Sigmoid colon (tissue), 7 donors: Measurements from ENCODE around the gene HERPUD1. TPM values are rescaled to one million over a fixed set of nuclear protein-coding genes. Genes with fewer than 3 reads are reported as not detected.
"Not testable (repeated sequence)": the region's sequence is repeated elsewhere in the genome, so short reads cannot be mapped to it uniquely, and the experiment has no call there.

ENCODE experiments used
- DNase-seq: peaks from one replicate; pipeline ENCODE4 v3.0.0-alpha.2; 2019
- H3K27ac ChIP-seq, 4 donors: fragments of 200-600 bp; sonication (generic); one replicate each; pipeline ENCODE4 v1.5.1; 2016 to 2019; ENCODE audit warnings: mild to moderate bottlenecking in 1 of 4
- H3K27me3 ChIP-seq, 3 donors: fragments of 200-600 bp; sonication (generic); one replicate each; pipeline ENCODE4 v1.5.1; 2019; ENCODE audit warnings: mild to moderate bottlenecking in 1 of 3
- H3K36me3 ChIP-seq, 4 donors: fragments of 200-600 bp; sonication (generic); one replicate each; pipeline ENCODE4 v1.5.1; 2016 to 2019
- H3K4me1 ChIP-seq, 4 donors: fragments of 200-600 bp; sonication (generic); one replicate each; pipeline ENCODE4 v1.5.1; 2017 to 2019
- H3K4me3 ChIP-seq, 4 donors: fragments of 200-600 bp; sonication (generic); one replicate each; pipeline ENCODE4 v1.5.1; 2017 to 2019; ENCODE audit warnings: mild to moderate bottlenecking in 2 of 4, moderate library complexity in 1 of 4
- H3K9me3 ChIP-seq, 4 donors: fragments of 200-600 bp in 3 of 4; sonication (generic) in 3 of 4; one replicate each; pipeline versions ENCODE4 v1.5.1 to v1.6.1; 2013 to 2019
- EP300 ChIP-seq, 4 donors: sonication (generic); formaldehyde crosslinking; IDR thresholded peaks; one replicate each; pipeline ENCODE4 v1.6.1; 2017; ENCODE audit warnings: antibody characterized with exemption in 4 of 4
- POLR2A ChIP-seq, 2 donors: fragments of 450-650 bp; IDR thresholded peaks; one replicate each; pipeline ENCODE4 v1.6.1; 2016; ENCODE audit warnings: antibody characterized with exemption in 2 of 2, mild to moderate bottlenecking in 2 of 2, moderate library complexity in 2 of 2
- POLR2AphosphoS5 ChIP-seq, 4 donors: sonication (generic); formaldehyde crosslinking; IDR thresholded peaks; one replicate each; pipeline ENCODE4 v1.6.1; 2017; ENCODE audit warnings: antibody characterized with exemption in 4 of 4
- WGBS, 2 donors: extraction: QIAGEN DNeasy Blood & Tissue Kit; methylation state at CpG; one replicate each; pipeline ENCODE4 v1.1.7; 2013; 5-methylcytosine and 5-hydroxymethylcytosine counted together
- intact Hi-C: fragments of 100-400 bp; cut with DNase I; formaldehyde crosslinking; loops from one replicate; pipeline ENCODE4 v1.15.1; 2023
- polyA plus RNA-seq, 3 donors: library from polyadenylated mRNA; stranded (reverse); fragments of 200-250 nt; gene quantifications; one replicate each; pipeline ENCODE4 v1.2.3, GENCODE V29; 2013
- total RNA-seq, 4 donors: library from RNA; depleted of rRNA; stranded (reverse); fragments of >200 nt; gene quantifications; one replicate each; pipeline ENCODE4 v1.1.0, GENCODE V29; 2016
- TF ChIP-seq, protein P1 (sequence below), 4 experiments: fragments of 450-650 bp in 3 of 4; fragments of 200-600 bp in 1 of 4; IDR thresholded peaks; one replicate each; pipeline ENCODE4 v1.5.1; 2016 to 2019; ENCODE audit warnings: antibody characterized with exemption in 4 of 4, mild to moderate bottlenecking in 3 of 4, moderate library complexity in 2 of 4
- donor health status: healthy with polysubstance abuse.
- donor health status: Bipolar disorder and iron deficiency.
- donor health status: healthy.

HERPUD1 gene
- total and polyA plus RNA-seq, 7 donors: 54.1 to 119 (median 64.8) TPM

DNA sequence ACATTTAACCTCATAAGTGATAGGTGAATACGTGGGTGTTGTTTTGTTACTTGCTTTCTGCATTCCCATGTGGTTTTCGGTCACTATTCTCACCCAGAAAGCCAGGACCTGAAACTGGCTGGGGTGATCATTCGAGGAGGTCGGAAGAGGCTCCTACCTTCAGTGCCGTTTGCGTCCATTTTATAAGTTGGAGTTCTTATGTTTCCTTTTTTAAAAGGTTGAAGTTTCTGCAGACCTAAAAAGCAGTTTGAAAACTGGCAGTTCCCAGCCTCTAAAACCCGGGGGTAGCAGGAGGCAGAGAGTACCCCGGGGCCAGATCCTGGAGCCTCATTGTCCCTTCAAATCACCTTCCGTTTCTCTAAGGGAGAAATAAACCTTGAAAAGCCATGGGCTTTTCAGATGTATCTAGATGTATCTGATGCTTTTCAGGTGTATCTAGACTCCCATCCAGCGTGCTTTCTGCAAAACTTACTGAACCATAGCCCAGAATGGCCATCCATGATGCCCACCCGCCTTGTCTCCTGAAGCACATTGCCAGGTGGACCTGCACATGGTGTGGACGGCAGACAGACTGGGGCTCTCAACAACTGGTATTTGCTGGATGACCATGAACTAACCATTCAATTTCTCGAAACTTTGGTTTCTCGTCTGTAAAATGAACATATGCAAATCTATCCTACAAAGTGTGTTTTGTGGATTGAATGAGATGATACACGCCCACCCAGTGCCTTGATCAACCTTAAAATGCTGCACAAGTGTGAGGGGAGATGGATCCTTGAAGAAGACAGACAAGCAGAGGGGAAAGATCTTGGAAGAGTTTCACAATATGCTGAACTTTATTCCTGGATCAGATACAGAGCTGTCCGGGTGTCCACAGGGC, 58.7 kb downstream of the HERPUD1 start:
- intact Hi-C loops: no loop called here
- H3K27ac ChIP-seq: peak overlapping the region; percentile 79 to 90 (median 87)
- H3K4me3 ChIP-seq: peak overlapping the region in 3 of 4 donors; percentile 69 to 88 (median 72)
- no peaks in the 10 kb centered on the region for H3K27me3 ChIP-seq
- H3K36me3 ChIP-seq: no peaks in the 10 kb centered on the region
- WGBS, 2 donors: 60 to 67% methylated on average over 16 of the region's 16 CpGs
- TF ChIP-seq EP300 (IDR thresholded peaks at IDR 0.05) (no peak), POLR2A (IDR thresholded peaks at IDR 0.05) (no peak), POLR2AphosphoS5 (IDR thresholded peaks at IDR 0.05) (no peak)
- TF ChIP-seq, protein P1, sequence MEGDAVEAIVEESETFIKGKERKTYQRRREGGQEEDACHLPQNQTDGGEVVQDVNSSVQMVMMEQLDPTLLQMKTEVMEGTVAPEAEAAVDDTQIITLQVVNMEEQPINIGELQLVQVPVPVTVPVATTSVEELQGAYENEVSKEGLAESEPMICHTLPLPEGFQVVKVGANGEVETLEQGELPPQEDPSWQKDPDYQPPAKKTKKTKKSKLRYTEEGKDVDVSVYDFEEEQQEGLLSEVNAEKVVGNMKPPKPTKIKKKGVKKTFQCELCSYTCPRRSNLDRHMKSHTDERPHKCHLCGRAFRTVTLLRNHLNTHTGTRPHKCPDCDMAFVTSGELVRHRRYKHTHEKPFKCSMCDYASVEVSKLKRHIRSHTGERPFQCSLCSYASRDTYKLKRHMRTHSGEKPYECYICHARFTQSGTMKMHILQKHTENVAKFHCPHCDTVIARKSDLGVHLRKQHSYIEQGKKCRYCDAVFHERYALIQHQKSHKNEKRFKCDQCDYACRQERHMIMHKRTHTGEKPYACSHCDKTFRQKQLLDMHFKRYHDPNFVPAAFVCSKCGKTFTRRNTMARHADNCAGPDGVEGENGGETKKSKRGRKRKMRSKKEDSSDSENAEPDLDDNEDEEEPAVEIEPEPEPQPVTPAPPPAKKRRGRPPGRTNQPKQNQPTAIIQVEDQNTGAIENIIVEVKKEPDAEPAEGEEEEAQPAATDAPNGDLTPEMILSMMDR (IDR thresholded peaks at IDR 0.05): no peak
- peaks cover 0 to 51% (median 36%) of the 10 kb centered on the region in 4 donors for H3K4me1 ChIP-seq
- peak; percentile 40 for DNase-seq
- H3K9me3 ChIP-seq: no peaks in the 10 kb centered on the region

DNA sequence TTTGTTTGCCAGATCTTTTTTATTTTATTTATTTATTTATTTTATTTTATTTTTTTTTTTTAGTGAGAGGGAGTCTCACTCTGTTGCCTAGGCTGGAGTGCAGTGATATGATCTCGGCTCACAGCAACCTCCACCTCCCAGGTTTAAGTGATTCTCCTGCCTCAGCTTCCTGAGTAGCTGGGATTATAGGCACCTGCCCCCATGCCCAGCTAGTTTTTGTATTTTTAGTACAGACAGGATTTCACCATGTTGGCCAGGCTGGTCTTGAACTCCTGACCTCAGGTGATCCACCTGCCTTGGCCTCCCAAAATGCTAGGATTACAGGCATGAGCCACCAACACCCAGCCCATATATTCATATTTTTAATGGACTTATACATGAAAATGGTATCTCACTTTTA, 60.5 kb downstream of the HERPUD1 start:
- peaks cover 0 to 42% (median 31%) of the 10 kb centered on the region in 4 donors for H3K4me1 ChIP-seq
- H3K9me3 ChIP-seq, H3K4me3 ChIP-seq, H3K36me3 ChIP-seq, H3K27me3 ChIP-seq, intact Hi-C loops: not testable (repeated sequence)
- peak overlapping the region in 1 of 4 donors; percentile 11 for H3K27ac ChIP-seq
- DNase-seq: peak; percentile 5
- WGBS, 2 donors: 49 to 67% methylated on average over 1 of the region's 1 CpG

DNA sequence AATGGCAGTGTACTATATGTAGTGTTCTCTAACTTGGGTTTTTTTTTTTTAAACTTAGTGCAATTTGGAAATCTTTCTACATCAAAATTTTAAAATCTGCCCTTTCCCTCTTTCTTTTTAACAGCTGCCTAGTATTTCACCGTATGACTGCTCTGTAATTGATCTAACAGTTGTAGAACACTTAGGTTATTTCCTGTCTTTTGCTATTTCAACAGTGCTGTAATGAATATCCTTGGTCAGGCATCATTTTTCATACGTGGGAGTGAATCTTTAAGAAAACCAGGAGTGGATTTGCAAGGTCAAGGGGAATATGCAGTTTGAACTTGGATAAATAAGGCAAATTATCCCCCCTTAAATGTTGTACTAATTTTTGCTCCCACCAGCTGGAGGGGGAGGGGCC, 61.3 kb downstream of the HERPUD1 start:
- Histone ChIP-seq H3K27me3 (no peaks in the 10 kb centered on the region), H3K9me3 (no peaks in the 10 kb centered on the region), H3K27ac (no peak overlapping the region), H3K4me3 (no peak overlapping the region), H3K4me1 (peaks cover 0 to 38% (median 28%) of the 10 kb centered on the region in 4 donors), H3K36me3 (no peaks in the 10 kb centered on the region)
- TF ChIP-seq EP300 (IDR thresholded peaks at IDR 0.05) (no peak), POLR2AphosphoS5 (IDR thresholded peaks at IDR 0.05) (no peak), POLR2A (IDR thresholded peaks at IDR 0.05) (no peak)
- TF ChIP-seq, protein P1 (IDR thresholded peaks at IDR 0.05): no peak
- DNase-seq: no peak
- 49 to 57% methylated on average over 2 of the region's 2 CpGs for WGBS, 2 donors
- intact Hi-C loops: no loop called here

DNA sequence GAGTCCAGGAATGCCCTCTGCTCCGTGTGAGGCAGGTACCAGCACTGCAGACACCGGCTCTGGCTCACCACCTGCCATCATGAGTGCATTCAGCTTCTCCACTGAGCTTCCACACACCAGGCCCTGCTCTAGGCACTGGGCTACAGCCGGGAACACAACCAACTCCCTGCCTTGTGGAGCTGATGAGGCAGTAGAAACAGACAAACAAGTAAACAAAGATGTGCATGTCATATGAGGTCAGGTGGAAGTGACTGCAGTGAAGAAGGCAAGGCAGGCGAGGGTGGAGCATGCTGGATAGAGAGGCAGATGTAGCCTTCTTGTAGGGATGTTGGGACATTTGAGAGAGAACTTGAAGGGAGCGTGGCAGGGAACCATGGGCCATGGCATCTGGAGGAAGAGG, 62.4 kb downstream of the HERPUD1 start:
- no peak overlapping the region for H3K4me3 ChIP-seq
- intact Hi-C loops: no loop called here
- H3K4me1 ChIP-seq: peaks cover 0 to 33% (median 24%) of the 10 kb centered on the region in 4 donors
- 78 to 85% methylated on average over 5 of the region's 5 CpGs for WGBS, 2 donors
- no peaks in the 10 kb centered on the region for H3K36me3 ChIP-seq
- DNase-seq: peak; percentile 33
- no peak overlapping the region for H3K27ac ChIP-seq
- TF ChIP-seq POLR2AphosphoS5 (IDR thresholded peaks at IDR 0.05) (no peak), POLR2A (IDR thresholded peaks at IDR 0.05) (no peak), EP300 (IDR thresholded peaks at IDR 0.05) (no peak)
- TF ChIP-seq, protein P1 (IDR thresholded peaks at IDR 0.05): no peak
- H3K27me3 ChIP-seq: no peaks in the 10 kb centered on the region
- no peaks in the 10 kb centered on the region for H3K9me3 ChIP-seq

Other genes with a start within 250 kb of the HERPUD1 start
- 1,000 to 10,000 TPM in 1 of 4 donors, 100 to 1,000 TPM in 2, 10 to 100 TPM in 1; 90.3 to 1,592 (median 363) TPM for gene MT1X, start 249.7 kb upstream of the HERPUD1 start, total RNA-seq
- gene MT1X, start 249.7 kb upstream of the HERPUD1 start, polyA plus RNA-seq: 100 to 1,000 TPM; 206 to 513 (median 470) TPM
- 10 to 100 TPM; 20.2 to 35.5 (median 22.2) TPM for gene NUP93, start 202.0 kb upstream of the HERPUD1 start, total RNA-seq
- gene NUP93, start 202.0 kb upstream of the HERPUD1 start, polyA plus RNA-seq: 10 to 100 TPM; 13.8 to 35.8 (median 18.3) TPM
- gene SLC12A3, start 66.9 kb upstream of the HERPUD1 start, total RNA-seq: not detected
- gene SLC12A3, start 66.9 kb upstream of the HERPUD1 start, polyA plus RNA-seq: under 1 TPM in 1 of 3 donors, not detected in 2; 0.16 TPM
- gene CETP, start 29.8 kb downstream of the HERPUD1 start, total RNA-seq: under 1 TPM in 2 of 4 donors, not detected in 2; 0.36 to 0.55 TPM
- gene CETP, start 29.8 kb downstream of the HERPUD1 start, polyA plus RNA-seq: 1 to 10 TPM in 2 of 3 donors, not detected in 1; 1.2 to 2.1 TPM
- 10 to 100 TPM in 3 of 4 donors, 1 to 10 TPM in 1; 9.5 to 37.7 (median 16.0) TPM for gene NLRC5, start 57.4 kb downstream of the HERPUD1 start, total RNA-seq
- 100 to 1,000 TPM in 1 of 3 donors, 10 to 100 TPM in 2; 13.8 to 119 (median 24.0) TPM for gene NLRC5, start 57.4 kb downstream of the HERPUD1 start, polyA plus RNA-seq
- 10 to 100 TPM; 22.9 to 59.9 (median 25.4) TPM for gene CPNE2, start 160.4 kb downstream of the HERPUD1 start, total RNA-seq
- 10 to 100 TPM; 60.7 to 75.1 (median 66.6) TPM for gene CPNE2, start 160.4 kb downstream of the HERPUD1 start, polyA plus RNA-seq